Measurements from ENCODE around the gene CAND2.

CAND2 gene

GRCh38 chr3:12796171-12797123 is at the start of gene CAND2:
TSS of gene CAND2 (plus strand) at chr3:12796680. CDS start at chr3:12796721, 41 bp downstream.
- peak within 1 kb of the TSS; percentile 33 to 55 (median 45) for H3K4me3 ChIP-seq
- peak within 1 kb of the TSS in 12 of 21 experiments; percentile 19 to 81 (median 62) for H3K27ac ChIP-seq

- H3K4me3 ChIP-seq = no peak overlapping the region
- H3K27ac ChIP-seq = no peak overlapping the region
These were observed 48.0 kb upstream of the CAND2 start for GRCh38 chr3:12748477-12748876.

- H3K27ac ChIP-seq = peak overlapping the region in 7 of 21 experiments; percentile 2 to 38 (median 16)
- no peak overlapping the region for H3K4me3 ChIP-seq
These were observed 46.3 kb upstream of the CAND2 start for GRCh38 chr3:12750223-12750622.

GRCh38 chr3:12750658-12751071 is 45.8 kb upstream of the CAND2 start:
- no peak overlapping the region for H3K4me3 ChIP-seq
- peak overlapping the region in 7 of 21 experiments; percentile 2 to 38 (median 16) for H3K27ac ChIP-seq

- Histone ChIP-seq H3K4me3 (no peak overlapping the region), H3K27ac (peak overlapping the region in 1 of 21 experiments; percentile 31)
These were observed 44.9 kb upstream of the CAND2 start for GRCh38 chr3:12751571-12751970.

GRCh38 chr3:12752102-12752501 is 44.4 kb upstream of the CAND2 start:
- no peak overlapping the region for H3K4me3 ChIP-seq
- H3K27ac ChIP-seq = peak overlapping the region in 1 of 21 experiments; percentile 31

GRCh38 chr3:12752809-12753208 is 43.7 kb upstream of the CAND2 start:
- Histone ChIP-seq H3K27ac (peak overlapping the region in 2 of 21 experiments; percentile 5 to 61), H3K4me3 (no peak overlapping the region)

GRCh38 chr3:12753275-12754028 is 43.0 kb upstream of the CAND2 start:
- H3K4me3 ChIP-seq = no peak overlapping the region
- peak overlapping the region in 10 of 21 experiments; percentile 20 to 72 (median 36) for H3K27ac ChIP-seq

GRCh38 chr3:12754313-12754712 is 42.2 kb upstream of the CAND2 start:
- no peak overlapping the region for H3K4me3 ChIP-seq
- H3K27ac ChIP-seq = peak overlapping the region in 5 of 21 experiments; percentile 28 to 72 (median 61)

- no peak overlapping the region for H3K27ac ChIP-seq
- peak overlapping the region in 1 of 7 experiments; percentile 4 for H3K4me3 ChIP-seq
These were observed 40.7 kb upstream of the CAND2 start for GRCh38 chr3:12755754-12756153.

- Histone ChIP-seq H3K27ac (no peak overlapping the region), H3K4me3 (peak overlapping the region in 1 of 7 experiments; percentile 4)
These were observed 40.3 kb upstream of the CAND2 start for GRCh38 chr3:12756175-12756574.

GRCh38 chr3:12756635-12757034 is 39.8 kb upstream of the CAND2 start:
- peak overlapping the region in 1 of 21 experiments; percentile 35 for H3K27ac ChIP-seq
- peak overlapping the region in 3 of 7 experiments; percentile 3 to 25 (median 10) for H3K4me3 ChIP-seq

GRCh38 chr3:12758025-12758781 is 38.3 kb upstream of the CAND2 start:
- peak overlapping the region; percentile 6 to 92 (median 83) for H3K27ac ChIP-seq
- peak overlapping the region; percentile 2 to 29 (median 22) for H3K4me3 ChIP-seq

- peak within 1 kb of the TSS; percentile 6 to 92 (median 83) for H3K27ac ChIP-seq
- H3K4me3 ChIP-seq = peak within 1 kb of the TSS; percentile 2 to 29 (median 22)
These were observed 37.3 kb upstream of the CAND2 start, which contains the start of gene TMEM40 for GRCh38 chr3:12759097-12759679. TSS of gene TMEM40 (minus strand) at chr3:12759259. CDS start at chr3:12749832, 9,427 bp downstream.

GRCh38 chr3:12759693-12760565 is 36.6 kb upstream of the CAND2 start:
- Histone ChIP-seq H3K4me3 (no peak overlapping the region), H3K27ac (peak overlapping the region in 20 of 21 experiments; percentile 6 to 92 (median 84))

- peak overlapping the region in 1 of 21 experiments; percentile 65 for H3K27ac ChIP-seq
These were observed 32.2 kb upstream of the CAND2 start for GRCh38 chr3:12764171-12764776.

GRCh38 chr3:12766541-12766940 is 29.9 kb upstream of the CAND2 start:
- no peak overlapping the region for H3K4me3 ChIP-seq
- no peak overlapping the region for H3K27ac ChIP-seq

More at GRCh38 chr3:12764171-12764776, 32.2 kb upstream of the CAND2 start:
- no peak overlapping the region for H3K4me3 ChIP-seq

Data from skin epidermis (tissue), 12 donors.